GM20431 (cell line): Measurements from ENCODE around the gene RPL4.
"Not testable (repeated sequence)": the region's sequence is repeated elsewhere in the genome, so short reads cannot be mapped to it uniquely, and the experiment has no call there.

Experiments
- in situ Hi-C: fragments of 300-500 bp; cut with MseI, MboI; formaldehyde crosslinking; loops from one replicate; pipeline ENCODE4 v1.15.0; 2020; ENCODE audit warnings: low sequenced_read_pairs; ENCODE audit not compliant: unreplicated experiment

Gene RPL4

GRCh38 chr15:66494262-66494661, 10.4 kb downstream of the RPL4 start:
- in situ Hi-C loops: loop anchor here (10.0 kb wide), 1 partner anchor 109 kb away; the partner anchor contains the start of gene MAP2K1

- in situ Hi-C loops: loop anchor here (10.0 kb wide), 1 partner anchor 107 kb away; the partner anchor contains the start of gene MAP2K1
Observed at GRCh38 chr15:66491846-66492245, 12.8 kb downstream of the RPL4 start.

GRCh38 chr15:66489179-66489791, 15.4 kb downstream of the RPL4 start:
- in situ Hi-C loops: no loop called here

- in situ Hi-C loops: no loop called here
Observed at GRCh38 chr15:66488525-66488924, 16.1 kb downstream of the RPL4 start.

GRCh38 chr15:66486887-66487286, 17.8 kb downstream of the RPL4 start:
- in situ Hi-C loops: no loop called here

GRCh38 chr15:66484539-66485112, 20.0 kb downstream of the RPL4 start:
- in situ Hi-C loops: no loop called here

GRCh38 chr15:66483131-66483566, 21.5 kb downstream of the RPL4 start:
- in situ Hi-C loops: no loop called here

- in situ Hi-C loops: no loop called here
Observed at GRCh38 chr15:66482539-66482938, 22.1 kb downstream of the RPL4 start.

- in situ Hi-C loops: no loop called here
Observed at GRCh38 chr15:66481107-66481856, 23.4 kb downstream of the RPL4 start.

GRCh38 chr15:66480267-66480666, 24.4 kb downstream of the RPL4 start:
- in situ Hi-C loops: no loop called here

- in situ Hi-C loops: no loop called here
Observed at GRCh38 chr15:66477011-66477410, 27.6 kb downstream of the RPL4 start.

GRCh38 chr15:66476535-66476934, 28.1 kb downstream of the RPL4 start:
- in situ Hi-C loops: no loop called here

GRCh38 chr15:66474963-66475362, 29.7 kb downstream of the RPL4 start:
- in situ Hi-C loops: no loop called here

- in situ Hi-C loops: no loop called here
Observed at GRCh38 chr15:66474135-66474534, 30.5 kb downstream of the RPL4 start.

GRCh38 chr15:66472176-66472999, 32.3 kb downstream of the RPL4 start:
- in situ Hi-C loops: no loop called here

- in situ Hi-C loops: not testable (repeated sequence)
Observed at GRCh38 chr15:66470825-66471224, 33.8 kb downstream of the RPL4 start.

GRCh38 chr15:66467162-66468040, 37.3 kb downstream of the RPL4 start:
- in situ Hi-C loops: not testable (repeated sequence)

- in situ Hi-C loops: not testable (repeated sequence)
Observed at GRCh38 chr15:66465294-66465693, 39.4 kb downstream of the RPL4 start.

- in situ Hi-C loops: no loop called here
Observed at GRCh38 chr15:66462627-66463026, 42.0 kb downstream of the RPL4 start.
